HepG2 (cell line): ENCODE results near the gene ZSWIM5. TPM values are rescaled to one million over a fixed set of nuclear protein-coding genes. Genes with fewer than 3 reads are reported as not detected.

Source experiments
- ARID2 ChIP-seq: sonication (generic); formaldehyde crosslinking; IDR thresholded peaks from 2 replicates; pipeline ENCODE4 v1.8.1; 2022; ENCODE audit warnings: mild to moderate bottlenecking, missing genetic modification reagents, borderline replicate concordance
- CHD4 ChIP-seq: fragments of 200-600 bp; sonication (generic); IDR thresholded peaks from 2 replicates; pipeline ENCODE4 v1.7.0; 2017; ENCODE audit warnings: mild to moderate bottlenecking, low read length, borderline replicate concordance
- ELF1 ChIP-seq: sonication (generic); formaldehyde crosslinking; IDR thresholded peaks from 2 replicates; pipeline ENCODE4 v1.4.0; 2020; ENCODE audit warnings: missing genetic modification reagents
- FOSL1 ChIP-seq: sonication (generic); formaldehyde crosslinking; IDR thresholded peaks from 2 replicates; pipeline ENCODE4 v1.9.0; 2021; ENCODE audit warnings: missing genetic modification reagents, borderline replicate concordance
- GZF1 ChIP-seq: sonication (generic); formaldehyde crosslinking; IDR thresholded peaks from 2 replicates; pipeline ENCODE4 v1.5.1; 2020; ENCODE audit warnings: mild to moderate bottlenecking, missing genetic modification reagents
- HNF4A ChIP-seq: sonication (generic); formaldehyde crosslinking; IDR thresholded peaks from 2 replicates; pipeline ENCODE4 v1.4.0; 2020; ENCODE audit warnings: missing genetic modification reagents
- NKX3-1 ChIP-seq: sonication (generic); formaldehyde crosslinking; IDR thresholded peaks from 2 replicates; pipeline ENCODE4 v1.5.0; 2020; ENCODE audit warnings: missing genetic modification reagents
- ONECUT2 ChIP-seq: sonication (generic); formaldehyde crosslinking; IDR thresholded peaks from 2 replicates; pipeline ENCODE4 v1.4.0; 2020; ENCODE audit warnings: missing genetic modification reagents
- RFXANK ChIP-seq: IDR thresholded peaks from 2 replicates; pipeline ENCODE4 v1.6.1; 2016
- ZBTB7A ChIP-seq: sonication (generic); formaldehyde crosslinking; IDR thresholded peaks from 2 replicates; pipeline ENCODE4 v1.8.0; 2022; ENCODE audit warnings: mild to moderate bottlenecking, missing genetic modification reagents
- ZC3H4 ChIP-seq: sonication (generic); formaldehyde crosslinking; IDR thresholded peaks from 2 replicates; pipeline ENCODE4 v1.4.0; 2020; ENCODE audit warnings: missing genetic modification reagents, borderline replicate concordance
- ZNF17 ChIP-seq: sonication (generic); formaldehyde crosslinking; IDR thresholded peaks from 2 replicates; pipeline ENCODE4 v1.5.0; 2020; ENCODE audit warnings: mild to moderate bottlenecking, missing genetic modification reagents
- ZNF251 ChIP-seq: sonication (generic); formaldehyde crosslinking; IDR thresholded peaks from 2 replicates; pipeline ENCODE4 v1.9.0; 2021; ENCODE audit warnings: mild to moderate bottlenecking, missing genetic modification reagents
- ZNF572 ChIP-seq: sonication (generic); formaldehyde crosslinking; IDR thresholded peaks from 2 replicates; pipeline ENCODE4 v1.5.1; 2020; ENCODE audit warnings: mild to moderate bottlenecking, missing genetic modification reagents
- ZNF589 ChIP-seq: sonication (generic); formaldehyde crosslinking; conservative IDR thresholded peaks from 2 replicates; pipeline ENCODE4 v1.8.0; 2022; ENCODE audit warnings: mild to moderate bottlenecking, moderate library complexity, missing genetic modification reagents
- ZNF777 ChIP-seq: sonication (generic); formaldehyde crosslinking; IDR thresholded peaks from 2 replicates; pipeline ENCODE4 v1.4.0; 2020; ENCODE audit warnings: missing genetic modification reagents
- ZNF782 ChIP-seq: sonication (generic); formaldehyde crosslinking; IDR thresholded peaks from 2 replicates; pipeline ENCODE4 v1.4.0; 2020; ENCODE audit warnings: missing genetic modification reagents, mild to moderate bottlenecking, borderline replicate concordance
- ZNF792 ChIP-seq: IDR thresholded peaks from 2 replicates; pipeline ENCODE4 v1.6.1; 2016
- polyA plus RNA-seq, 8 experiments: library from polyadenylated mRNA; depleted of rRNA in 3 of 8; stranded (reverse) in 7 of 8; unstranded in 1 of 8; fragments of >200 nt; fragmentation: Illumina TruSeq in 4 of 8; extraction: Trizol in 4 of 8; gene quantifications; 2 replicates each; pipeline versions ENCODE4 v1.2.1 to v1.2.3, GENCODE V29; 2011 to 2016; ENCODE audit warnings: low read depth in 4 of 8, missing spikeins in 1 of 8, mixed read lengths in 1 of 8; ENCODE audit not compliant: insufficient read depth in 1 of 8
- total RNA-seq, 5 experiments: library from RNA; depleted of rRNA; stranded (reverse); fragments of >200 nt; fragmentation: Illumina TruSeq; extraction: Trizol; gene quantifications; 2 replicates each; pipeline ENCODE4 v1.2.3, GENCODE V29; 2016; ENCODE audit warnings: low read depth in 1 of 5
- TF ChIP-seq, protein P1 (sequence below): sonication (generic); formaldehyde crosslinking; IDR thresholded peaks from 2 replicates; pipeline ENCODE4 v1.4.0; 2020; ENCODE audit warnings: missing genetic modification reagents
- TF ChIP-seq, protein P2 (sequence below): sonication (generic); formaldehyde crosslinking; IDR thresholded peaks from 2 replicates; pipeline ENCODE4 v1.4.0; 2020; ENCODE audit warnings: low read depth, mild to moderate bottlenecking, missing genetic modification reagents
- TF ChIP-seq, protein P3 (sequence below): sonication (generic); formaldehyde crosslinking; IDR thresholded peaks from 2 replicates; pipeline ENCODE4 v1.5.0; 2020; ENCODE audit warnings: missing genetic modification reagents
- TF ChIP-seq, protein P4 (sequence below): sonication (generic); formaldehyde crosslinking; conservative IDR thresholded peaks from 2 replicates; pipeline ENCODE4 v1.4.0; 2020; ENCODE audit warnings: mild to moderate bottlenecking, missing genetic modification reagents, moderate library complexity
- TF ChIP-seq, protein P5 (sequence below): IDR thresholded peaks from 2 replicates; pipeline ENCODE4 v1.6.1; 2016; ENCODE audit warnings: mild to moderate bottlenecking

Gene ZSWIM5
- total and polyA plus RNA-seq, 2 of the 13 experiments (the other 11 are each of a cell fraction or from before 2014, with no cell fraction given) = 11.0 to 20.6 TPM

DNA sequence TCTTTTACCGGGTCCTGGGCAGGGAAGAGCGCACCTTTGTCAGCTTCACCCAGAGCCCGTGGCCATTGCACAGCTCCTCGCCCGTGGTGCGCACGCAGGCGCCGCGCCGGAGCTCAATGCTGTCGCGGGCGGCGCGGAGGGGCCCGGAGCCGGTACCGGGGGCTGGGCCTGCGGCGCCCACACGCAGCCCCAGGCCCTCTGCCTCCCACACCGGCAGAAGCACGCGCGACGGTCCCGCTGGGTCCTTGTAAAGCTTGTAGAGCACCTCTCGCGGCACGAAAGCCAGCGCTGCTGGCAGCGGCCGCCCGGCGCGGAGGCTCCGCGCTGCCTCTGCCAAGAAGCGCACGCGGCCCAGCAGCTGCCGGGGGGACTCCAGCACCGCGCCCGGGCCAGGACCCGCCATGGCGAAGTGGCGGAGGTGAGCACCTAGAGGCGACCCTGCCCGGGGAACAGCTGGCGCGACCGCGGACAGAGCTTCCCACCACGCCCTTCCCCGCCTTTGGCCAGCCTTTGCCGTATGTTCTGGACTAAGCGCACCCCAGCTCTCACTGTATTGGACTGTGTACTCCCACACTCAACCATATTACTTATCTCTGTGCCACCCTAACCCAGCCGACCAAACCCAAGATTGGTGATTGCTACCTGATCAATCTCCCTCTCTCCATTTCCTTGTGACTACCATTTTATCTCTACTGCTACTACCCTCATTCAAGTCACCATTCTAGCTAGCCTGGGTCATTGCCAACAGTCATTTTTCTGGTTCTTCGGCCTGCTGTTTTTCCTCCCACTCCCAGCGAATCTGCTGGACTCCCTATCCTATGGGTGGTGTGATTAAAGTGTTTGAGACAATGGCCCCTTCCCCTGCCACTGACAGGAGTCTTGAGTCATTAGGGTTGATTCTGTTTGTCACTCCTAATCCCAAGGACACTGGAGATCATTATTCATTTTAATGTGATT, 195.3 kb downstream of the ZSWIM5 start, which contains the start of gene HECTD3 (continued):
- no peak for TF ChIP-seq ZNF572
- no peak for TF ChIP-seq ELF1 (CRISPR knock-in tag)
- no peak for TF ChIP-seq RFXANK
- TF ChIP-seq NKX3-1 = no peak
- TF ChIP-seq, protein P1, sequence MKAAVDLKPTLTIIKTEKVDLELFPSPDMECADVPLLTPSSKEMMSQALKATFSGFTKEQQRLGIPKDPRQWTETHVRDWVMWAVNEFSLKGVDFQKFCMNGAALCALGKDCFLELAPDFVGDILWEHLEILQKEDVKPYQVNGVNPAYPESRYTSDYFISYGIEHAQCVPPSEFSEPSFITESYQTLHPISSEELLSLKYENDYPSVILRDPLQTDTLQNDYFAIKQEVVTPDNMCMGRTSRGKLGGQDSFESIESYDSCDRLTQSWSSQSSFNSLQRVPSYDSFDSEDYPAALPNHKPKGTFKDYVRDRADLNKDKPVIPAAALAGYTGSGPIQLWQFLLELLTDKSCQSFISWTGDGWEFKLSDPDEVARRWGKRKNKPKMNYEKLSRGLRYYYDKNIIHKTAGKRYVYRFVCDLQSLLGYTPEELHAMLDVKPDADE (CRISPR knock-in tag) = no peak
- TF ChIP-seq, protein P2, sequence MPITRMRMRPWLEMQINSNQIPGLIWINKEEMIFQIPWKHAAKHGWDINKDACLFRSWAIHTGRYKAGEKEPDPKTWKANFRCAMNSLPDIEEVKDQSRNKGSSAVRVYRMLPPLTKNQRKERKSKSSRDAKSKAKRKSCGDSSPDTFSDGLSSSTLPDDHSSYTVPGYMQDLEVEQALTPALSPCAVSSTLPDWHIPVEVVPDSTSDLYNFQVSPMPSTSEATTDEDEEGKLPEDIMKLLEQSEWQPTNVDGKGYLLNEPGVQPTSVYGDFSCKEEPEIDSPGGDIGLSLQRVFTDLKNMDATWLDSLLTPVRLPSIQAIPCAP = no peak
- TF ChIP-seq ZNF792 = no peak; the same call in 1 of the 2 replicates
- TF ChIP-seq ARID2 (CRISPR knock-in tag) = no peak
- TF ChIP-seq ZNF782 (CRISPR knock-in tag) = no peak
- no peak for TF ChIP-seq ZC3H4 (CRISPR knock-in tag)
- TF ChIP-seq CHD4 = no peak
- TF ChIP-seq ZNF251 = no peak
- TF ChIP-seq ZBTB7A = 0 out of 2 replicates have a peak, but pooled peaks have one; percentile 20
- TF ChIP-seq ZNF589 = no peak
- TF ChIP-seq FOSL1 (CRISPR knock-in tag) = no peak
- TF ChIP-seq HNF4A (CRISPR knock-in tag) = peak; percentile 49; the same call in 1 of the 2 replicates
- TF ChIP-seq ZNF777 = peak; percentile 38
- TF ChIP-seq, protein P3, sequence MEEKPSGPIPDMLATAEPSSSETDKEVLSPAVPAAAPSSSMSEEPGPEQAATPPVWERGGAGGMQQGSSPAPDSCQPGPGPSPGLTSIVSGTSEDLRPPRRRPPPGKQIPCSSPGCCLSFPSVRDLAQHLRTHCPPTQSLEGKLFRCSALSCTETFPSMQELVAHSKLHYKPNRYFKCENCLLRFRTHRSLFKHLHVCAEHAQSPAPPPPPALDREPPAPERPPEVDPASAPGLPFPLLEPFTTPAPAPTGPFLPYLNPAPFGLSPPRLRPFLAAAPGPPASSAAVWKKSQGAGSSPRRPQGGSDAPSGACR (CRISPR knock-in tag) = peak; percentile 53
- TF ChIP-seq, protein P4, sequence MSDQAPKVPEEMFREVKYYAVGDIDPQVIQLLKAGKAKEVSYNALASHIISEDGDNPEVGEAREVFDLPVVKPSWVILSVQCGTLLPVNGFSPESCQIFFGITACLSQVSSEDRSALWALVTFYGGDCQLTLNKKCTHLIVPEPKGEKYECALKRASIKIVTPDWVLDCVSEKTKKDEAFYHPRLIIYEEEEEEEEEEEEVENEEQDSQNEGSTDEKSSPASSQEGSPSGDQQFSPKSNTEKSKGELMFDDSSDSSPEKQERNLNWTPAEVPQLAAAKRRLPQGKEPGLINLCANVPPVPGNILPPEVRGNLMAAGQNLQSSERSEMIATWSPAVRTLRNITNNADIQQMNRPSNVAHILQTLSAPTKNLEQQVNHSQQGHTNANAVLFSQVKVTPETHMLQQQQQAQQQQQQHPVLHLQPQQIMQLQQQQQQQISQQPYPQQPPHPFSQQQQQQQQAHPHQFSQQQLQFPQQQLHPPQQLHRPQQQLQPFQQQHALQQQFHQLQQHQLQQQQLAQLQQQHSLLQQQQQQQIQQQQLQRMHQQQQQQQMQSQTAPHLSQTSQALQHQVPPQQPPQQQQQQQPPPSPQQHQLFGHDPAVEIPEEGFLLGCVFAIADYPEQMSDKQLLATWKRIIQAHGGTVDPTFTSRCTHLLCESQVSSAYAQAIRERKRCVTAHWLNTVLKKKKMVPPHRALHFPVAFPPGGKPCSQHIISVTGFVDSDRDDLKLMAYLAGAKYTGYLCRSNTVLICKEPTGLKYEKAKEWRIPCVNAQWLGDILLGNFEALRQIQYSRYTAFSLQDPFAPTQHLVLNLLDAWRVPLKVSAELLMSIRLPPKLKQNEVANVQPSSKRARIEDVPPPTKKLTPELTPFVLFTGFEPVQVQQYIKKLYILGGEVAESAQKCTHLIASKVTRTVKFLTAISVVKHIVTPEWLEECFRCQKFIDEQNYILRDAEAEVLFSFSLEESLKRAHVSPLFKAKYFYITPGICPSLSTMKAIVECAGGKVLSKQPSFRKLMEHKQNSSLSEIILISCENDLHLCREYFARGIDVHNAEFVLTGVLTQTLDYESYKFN (CRISPR knock-in tag) = 0 out of 2 replicates have a peak, but pooled peaks have one; percentile 14
- no peak for TF ChIP-seq ONECUT2 (CRISPR knock-in tag)
- peak; percentile 99 for TF ChIP-seq GZF1
- TF ChIP-seq ZNF17 (CRISPR knock-in tag) = no peak
- TF ChIP-seq, protein P5, sequence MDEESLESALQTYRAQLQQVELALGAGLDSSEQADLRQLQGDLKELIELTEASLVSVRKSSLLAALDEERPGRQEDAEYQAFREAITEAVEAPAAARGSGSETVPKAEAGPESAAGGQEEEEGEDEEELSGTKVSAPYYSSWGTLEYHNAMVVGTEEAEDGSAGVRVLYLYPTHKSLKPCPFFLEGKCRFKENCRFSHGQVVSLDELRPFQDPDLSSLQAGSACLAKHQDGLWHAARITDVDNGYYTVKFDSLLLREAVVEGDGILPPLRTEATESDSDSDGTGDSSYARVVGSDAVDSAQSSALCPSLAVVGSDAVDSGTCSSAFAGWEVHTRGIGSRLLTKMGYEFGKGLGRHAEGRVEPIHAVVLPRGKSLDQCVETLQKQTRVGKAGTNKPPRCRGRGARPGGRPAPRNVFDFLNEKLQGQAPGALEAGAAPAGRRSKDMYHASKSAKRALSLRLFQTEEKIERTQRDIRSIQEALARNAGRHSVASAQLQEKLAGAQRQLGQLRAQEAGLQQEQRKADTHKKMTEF = peak; percentile 66; the same call in 1 of the 2 replicates
